Right lobe of liver (tissue), 6 donors: ENCODE measurements around the gene MKI67. TPM values are rescaled to one million over a fixed set of nuclear protein-coding genes. Genes with fewer than 3 reads are reported as not detected.

ENCODE experiments used
- ATAC-seq, 4 donors: fragments of 200-7000 bp; cut with Tn5 transposase; one replicate each; pipeline ENCODE4 v1.9.1; 2020; ENCODE audit warnings: mild to moderate bottlenecking in 4 of 4, moderate library complexity in 4 of 4
- DNase-seq, 3 donors: peaks; one replicate each; pipeline ENCODE4 v3.0.0-alpha.2; 2020
- H3K27ac ChIP-seq, 3 donors: fragments of 200-600 bp; one replicate each; pipeline ENCODE4 v1.8.0; 2022
- H3K27me3 ChIP-seq, 2 donors: fragments of 200-600 bp; one replicate each; pipeline ENCODE4 v1.8.0; 2022
- H3K36me3 ChIP-seq, 4 donors: fragments of 200-600 bp; sonication (generic) in 1 of 4; one replicate each; pipeline versions ENCODE4 v1.5.1 to v1.8.0; 2017 to 2022; ENCODE audit warnings: control low read depth in 1 of 4
- H3K4me1 ChIP-seq, 4 donors: fragments of 200-600 bp; sonication (generic) in 1 of 4; one replicate each; pipeline versions ENCODE4 v1.5.1 to v1.8.0; 2017 to 2022; ENCODE audit warnings: control low read depth in 1 of 4
- H3K4me3 ChIP-seq, 3 donors: fragments of 200-600 bp; one replicate each; pipeline ENCODE4 v1.8.0; 2022
- H3K9me3 ChIP-seq, 4 donors: fragments of 200-600 bp; sonication (generic) in 1 of 4; one replicate each; pipeline versions ENCODE4 v1.5.1 to v1.8.0; 2017 to 2022; ENCODE audit warnings: control low read depth in 1 of 4
- CTCF ChIP-seq, 4 donors: fragments of 200-600 bp in 3 of 4; fragments of 450-650 bp in 1 of 4; IDR thresholded peaks; one replicate each; pipeline versions ENCODE4 v1.5.1 to v1.8.0; 2016 to 2022; ENCODE audit warnings: antibody characterized with exemption in 4 of 4, mild to moderate bottlenecking in 2 of 4
- POLR2A ChIP-seq: fragments of 450-650 bp; IDR thresholded peaks from one replicate; pipeline ENCODE4 v1.6.1; 2017; ENCODE audit warnings: antibody characterized with exemption, mild to moderate bottlenecking
- WGBS: methylation state at CpG from one replicate; pipeline ENCODE4 v1.1.6; 2018; ENCODE audit warnings: low coverage, low lambda C conversion rate; ENCODE audit not compliant: insufficient coverage; ENCODE audit errors: missing lambda C conversion rate; 5-methylcytosine and 5-hydroxymethylcytosine counted together
- intact Hi-C, 2 donors: fragments of 100-400 bp; cut with DNase I; formaldehyde crosslinking; loops; one replicate each; pipeline versions ENCODE4 v1.11.2 to v1.14.1; 2022
- total RNA-seq, 6 experiments: library from RNA; depleted of rRNA in 2 of 6; stranded (reverse); fragments of >200 nt in 2 of 6; fragmentation: NEBNext Ultra II Directional in 3 of 6; extraction: Animal tissue kit (Norgen Biotek cat#: 25700) in 3 of 6; gene quantifications; one replicate each; pipeline versions ENCODE4 v1.1.0 to v1.2.4, GENCODE V29; 2016 to 2023
- donor health status: DM: no; HTN: yes; CAD: no.
- donor health status: DM: no; HTN: no; CAD: no.
- donor health status: DM: no; HTN: no; CAD: no.
- donor health status: DM: no; HTN: yes; CAD: no.
- donor health status: DM: no; HTN: yes; CAD: no.

The MKI67 gene
- total RNA-seq, 6 experiments from 2014 or later: 0.42 to 4.6 (median 1.9) TPM

GRCh38 chr10:128086003-128086863 lies 40.0 kb downstream of the MKI67 start:
- H3K36me3 ChIP-seq: no peaks in the 10 kb centered on the region
- ATAC-seq (peak in 1 of 4 donors; percentile 35), DNase-seq (peak in 1 of 3 donors; percentile 35)
- 73% methylated on average over 3 of the region's 10 CpGs for WGBS
- no peaks in the 10 kb centered on the region for H3K4me1 ChIP-seq
- intact Hi-C loops: no loop called here
- TF ChIP-seq POLR2A (no peak), CTCF (IDR thresholded peaks at IDR 0.05) (no peak)
- H3K27me3 ChIP-seq: peaks cover 0 to 8% of the 10 kb centered on the region in 2 donors
- no peak overlapping the region for H3K4me3 ChIP-seq
- H3K9me3 ChIP-seq: no peaks in the 10 kb centered on the region
- no peak overlapping the region for H3K27ac ChIP-seq

DNA sequence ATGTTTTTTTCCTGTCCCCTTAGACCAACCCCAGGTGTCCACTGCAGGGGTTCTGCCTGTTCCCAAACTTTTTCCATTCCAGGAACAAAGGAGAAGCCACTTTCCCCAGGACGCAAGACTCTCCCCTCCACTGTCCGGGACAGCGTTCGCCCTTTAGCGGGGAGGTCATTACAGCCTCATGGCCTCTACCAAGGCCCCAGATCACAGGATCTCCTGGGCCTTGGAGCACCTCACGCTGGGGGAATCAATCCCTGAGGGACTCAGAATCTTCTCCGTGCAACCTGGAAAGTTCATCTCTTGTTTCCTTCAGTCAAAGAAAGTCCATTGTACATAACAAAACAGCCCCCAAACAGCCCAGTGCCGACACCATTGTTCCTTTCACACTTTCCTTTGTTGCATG lies 41.2 kb downstream of the MKI67 start:
- intact Hi-C loops: loop anchor here in 1 of 2 donors (5.0 kb wide), 1 partner anchor 62 kb away; no protein-coding TSS in a partner anchor
- no peaks in the 10 kb centered on the region for H3K9me3 ChIP-seq
- H3K4me1 ChIP-seq: no peaks in the 10 kb centered on the region
- peak in 1 of 3 donors; percentile 28 for DNase-seq
- TF ChIP-seq POLR2A (no peak), CTCF (IDR thresholded peaks at IDR 0.05) (no peak)
- H3K4me3 ChIP-seq: no peak overlapping the region
- H3K27ac ChIP-seq: no peak overlapping the region
- ATAC-seq: no peak
- no peaks in the 10 kb centered on the region for H3K36me3 ChIP-seq
- 77% methylated on average over 3 of the region's 8 CpGs for WGBS
- H3K27me3 ChIP-seq: peaks cover 0 to 8% of the 10 kb centered on the region in 2 donors

DNA sequence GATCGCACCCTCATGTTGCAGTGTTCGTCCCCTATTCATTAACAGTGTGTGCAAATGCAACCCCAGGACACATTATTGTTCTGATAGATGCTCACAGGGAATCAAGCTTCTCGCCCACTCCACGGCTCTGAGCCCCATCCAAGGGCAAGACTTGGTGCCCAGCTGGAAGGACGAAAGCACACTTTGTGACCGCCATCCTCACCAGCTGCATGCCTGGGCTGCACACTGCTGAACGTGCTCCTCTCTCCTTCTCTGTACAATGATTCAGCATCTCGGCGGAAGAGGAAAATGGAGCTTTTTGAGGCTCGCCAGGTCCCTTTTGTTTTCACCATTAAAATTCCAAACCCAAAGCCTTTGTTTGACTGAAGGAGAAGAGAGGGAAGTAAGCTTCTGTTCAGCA lies 41.9 kb downstream of the MKI67 start:
- Histone ChIP-seq H3K36me3 (no peaks in the 10 kb centered on the region), H3K27me3 (peaks cover 0 to 8% of the 10 kb centered on the region in 2 donors), H3K4me3 (no peak overlapping the region), H3K27ac (no peak overlapping the region), H3K9me3 (no peaks in the 10 kb centered on the region), H3K4me1 (no peaks in the 10 kb centered on the region)
- no peak for ATAC-seq
- intact Hi-C loops: loop anchor here in 1 of 2 donors (5.0 kb wide), 1 partner anchor 63 kb away; no protein-coding TSS in a partner anchor
- TF ChIP-seq POLR2A (no peak), CTCF (IDR thresholded peaks at IDR 0.05) (no peak)
- WGBS: 66% methylated on average over 10 of the region's 10 CpGs
- peak in 1 of 3 donors; percentile 21 for DNase-seq

- H3K9me3 ChIP-seq: no peaks in the 10 kb centered on the region
- intact Hi-C loops: loop anchor here in 1 of 2 donors (5.0 kb wide), 1 partner anchor 64 kb away; no protein-coding TSS in a partner anchor
- TF ChIP-seq POLR2A (no peak), CTCF (IDR thresholded peaks at IDR 0.05) (no peak)
- H3K36me3 ChIP-seq: no peaks in the 10 kb centered on the region
- H3K27ac ChIP-seq: no peak overlapping the region
- peaks cover 0 to 8% of the 10 kb centered on the region in 2 donors for H3K27me3 ChIP-seq
- H3K4me1 ChIP-seq: no peaks in the 10 kb centered on the region
- H3K4me3 ChIP-seq: no peak overlapping the region
- DNase-seq (peak in 1 of 3 donors; percentile 31), ATAC-seq (no peak)
- 79% methylated on average over 13 of the region's 15 CpGs for WGBS
Measured at GRCh38 chr10:128083191-128083895, 42.9 kb downstream of the MKI67 start.
